ENCODE results near the gene HEPHL1.

DNA sequence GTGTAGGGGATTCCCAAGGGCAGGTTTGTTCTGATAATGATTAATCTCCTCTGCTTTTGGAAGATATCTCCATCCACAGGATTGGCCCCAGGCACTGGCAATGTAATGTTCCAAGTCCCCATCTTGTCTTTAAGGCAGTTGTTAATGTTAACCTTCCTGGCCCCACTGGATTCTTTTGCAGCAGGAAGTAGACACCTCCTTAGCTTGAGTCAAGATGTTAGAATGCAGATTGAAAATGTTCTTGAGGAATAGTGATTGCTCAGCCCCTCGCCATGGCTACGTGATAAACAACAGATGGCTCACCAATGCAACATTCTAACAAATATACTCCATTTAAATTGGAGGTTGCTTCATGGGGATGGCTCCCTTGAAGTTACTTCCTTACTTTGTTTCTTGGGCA, 7.3 kb downstream of the HEPHL1 start:
- TF ChIP-seq YY1 (IDR thresholded peaks at IDR 0.05; ENCODE audit: insufficient read depth, insufficient read length) = no peak
- no peak for TF ChIP-seq ZNF274 (IDR thresholded peaks at IDR 0.05; ENCODE audit: low read depth, low read length)
